WTC11 (cell line): ENCODE data around the gene ATG101. TPM values are rescaled to one million over a fixed set of nuclear protein-coding genes. Genes with fewer than 3 reads are reported as not detected.

ENCODE experiments used
- ATAC-seq: fragments of 200-7000 bp; cut with Tn5 transposase; 2 replicates; pipeline ENCODE4 v1.10.0; 2021; ENCODE audit warnings: mild to moderate bottlenecking, moderate library complexity
- CTCF ChIA-PET: fragments of 300-600 bp; sonication (Branson Sonifier 250); formaldehyde crosslinking; loops from one replicate; lab custom pipeline; 2021; ENCODE audit warnings: antibody characterized with exemption; lab: Charles Lee
- POLR2A ChIA-PET: fragments of 350-600 bp; sonication (Branson Sonifier 250); formaldehyde crosslinking; loops from one replicate; lab custom pipeline; 2021; ENCODE audit warnings: antibody characterized with exemption; lab: Charles Lee
- DNase-seq: peaks from one replicate; pipeline ENCODE4 v3.0.0; 2021; ENCODE audit warnings: low spot score
- H3K27ac Mint-ChIP-seq: 2 replicates; pipeline ENCODE4 v1.8.0; 2021; ENCODE audit warnings: mixed read lengths
- H3K27me3 Mint-ChIP-seq: 2 replicates; pipeline ENCODE4 v1.8.0; 2021; ENCODE audit warnings: low read depth, mild to moderate bottlenecking, moderate library complexity, mixed read lengths
- H3K36me3 Mint-ChIP-seq: 2 replicates; pipeline ENCODE4 v1.8.0; 2021; ENCODE audit warnings: mixed read lengths
- H3K4me1 Mint-ChIP-seq: 2 replicates; pipeline ENCODE4 v1.8.0; 2022; ENCODE audit warnings: mixed read lengths
- H3K4me3 Mint-ChIP-seq: 2 replicates; pipeline ENCODE4 v1.8.0; 2021; ENCODE audit warnings: mild to moderate bottlenecking, moderate library complexity, mixed read lengths
- H3K9me3 Mint-ChIP-seq: 2 replicates; pipeline ENCODE4 v1.8.0; 2021; ENCODE audit warnings: mixed read lengths
- AFF4 ChIP-seq: sonication (generic); formaldehyde crosslinking; IDR thresholded peaks from 2 replicates; pipeline ENCODE4 v1.8.1; 2023; ENCODE audit warnings: mild to moderate bottlenecking, missing genetic modification reagents, borderline replicate concordance
- CREB1 ChIP-seq: sonication (generic); formaldehyde crosslinking; IDR thresholded peaks from 2 replicates; pipeline ENCODE4 v1.8.0; 2023; ENCODE audit warnings: mild to moderate bottlenecking, missing genetic modification reagents
- E2F5 ChIP-seq: sonication (generic); formaldehyde crosslinking; IDR thresholded peaks from 2 replicates; pipeline ENCODE4 v1.8.1; 2022; ENCODE audit warnings: mild to moderate bottlenecking, moderate library complexity, missing genetic modification reagents
- EMX1 ChIP-seq: fragments of 250-450 bp; sonication (Bioruptor Pico); IDR thresholded peaks from 2 replicates; pipeline ENCODE4 v1.8.0; 2021; ENCODE audit warnings: mild to moderate bottlenecking
- ETV6 ChIP-seq: sonication (generic); formaldehyde crosslinking; IDR thresholded peaks from 2 replicates; pipeline ENCODE4 v1.8.1; 2022; ENCODE audit warnings: mild to moderate bottlenecking, missing genetic modification reagents
- GRHL2 ChIP-seq: fragments of 250-450 bp; sonication (Bioruptor Pico); IDR thresholded peaks from 2 replicates; pipeline ENCODE4 v1.8.0; 2022; ENCODE audit warnings: mild to moderate bottlenecking, moderate library complexity; ENCODE audit not compliant: insufficient replicate concordance, severe bottlenecking
- GTF2I ChIP-seq: fragments of 250-450 bp; sonication (Bioruptor Pico); conservative IDR thresholded peaks from 2 replicates; pipeline ENCODE4 v1.4.0; 2021; ENCODE audit warnings: mild to moderate bottlenecking
- HMGA2 ChIP-seq: fragments of 250-450 bp; sonication (Bioruptor Pico); IDR thresholded peaks from 2 replicates; pipeline ENCODE4 v1.4.0; 2021; ENCODE audit warnings: mild to moderate bottlenecking, moderate library complexity
- MAX ChIP-seq: sonication (generic); formaldehyde crosslinking; IDR thresholded peaks from 2 replicates; pipeline ENCODE4 v1.8.0; 2022; ENCODE audit warnings: mild to moderate bottlenecking, missing genetic modification reagents
- NR1H2 ChIP-seq: sonication (generic); formaldehyde crosslinking; IDR thresholded peaks from 2 replicates; pipeline ENCODE4 v1.9.0; 2021; ENCODE audit warnings: mild to moderate bottlenecking, moderate library complexity, missing genetic modification reagents
- OVOL2 ChIP-seq: fragments of 250-450 bp; sonication (Bioruptor Pico); IDR thresholded peaks from 2 replicates; pipeline ENCODE4 v1.9.0; 2021; ENCODE audit warnings: mild to moderate bottlenecking, borderline replicate concordance
- RORB ChIP-seq: fragments of 250-450 bp; sonication (Bioruptor Pico); IDR thresholded peaks from 2 replicates; pipeline ENCODE4 v1.9.0; 2021; ENCODE audit warnings: mild to moderate bottlenecking
- SMAD4 ChIP-seq: sonication (generic); formaldehyde crosslinking; IDR thresholded peaks from 2 replicates; pipeline ENCODE4 v1.8.0; 2022; ENCODE audit warnings: mild to moderate bottlenecking, missing genetic modification reagents
- STAT6 ChIP-seq: sonication (generic); formaldehyde crosslinking; conservative IDR thresholded peaks from 2 replicates; pipeline ENCODE4 v1.8.1; 2023; ENCODE audit warnings: mild to moderate bottlenecking, low read depth, missing genetic modification reagents, moderate library complexity
- TEAD4 ChIP-seq: sonication (generic); formaldehyde crosslinking; IDR thresholded peaks from 2 replicates; pipeline ENCODE4 v1.8.0; 2022; ENCODE audit warnings: mild to moderate bottlenecking, missing genetic modification reagents
- ZBTB21 ChIP-seq: sonication (generic); formaldehyde crosslinking; IDR thresholded peaks from 2 replicates; pipeline ENCODE4 v1.8.1; 2023; ENCODE audit warnings: mild to moderate bottlenecking, missing genetic modification reagents, borderline replicate concordance
- ZNF232 ChIP-seq: sonication (generic); formaldehyde crosslinking; IDR thresholded peaks from 2 replicates; pipeline ENCODE4 v1.8.0; 2022; ENCODE audit warnings: mild to moderate bottlenecking, missing genetic modification reagents
- ZNF396 ChIP-seq: fragments of 250-450 bp; sonication (Bioruptor Pico); IDR thresholded peaks from 2 replicates; pipeline ENCODE4 v1.8.0; 2021; ENCODE audit warnings: mild to moderate bottlenecking, moderate library complexity, borderline replicate concordance
- ZNF425 ChIP-seq: fragments of 250-450 bp; sonication (Bioruptor Pico); conservative IDR thresholded peaks from 2 replicates; pipeline ENCODE4 v1.9.0; 2021; ENCODE audit warnings: mild to moderate bottlenecking
- ZNF671 ChIP-seq: fragments of 250-450 bp; sonication (Bioruptor Pico); IDR thresholded peaks from 2 replicates; pipeline ENCODE4 v1.8.0; 2021; ENCODE audit warnings: mild to moderate bottlenecking
- total RNA-seq: library from RNA; stranded (reverse); gene quantifications from 3 replicates; pipeline ENCODE4 v1.2.3, GENCODE V29; 2021
- TF ChIP-seq, protein P1 (sequence below): fragments of 250-450 bp; sonication (Bioruptor Pico); IDR thresholded peaks from 2 replicates; pipeline ENCODE4 v1.9.0; 2021; ENCODE audit warnings: mild to moderate bottlenecking

The ATG101 gene
- total RNA-seq, 1 experiment from 2014 or later, result 52.1 TPM

- TF ChIP-seq AFF4 (CRISPR knock-in tag) (no peak), NR1H2 (no peak), ZBTB21 (CRISPR knock-in tag) (no peak), ZNF232 (CRISPR knock-in tag) (no peak), HMGA2 (no peak), ZNF425 (CRISPR knock-in tag) (no peak), SMAD4 (CRISPR knock-in tag) (no peak), RORB (CRISPR knock-in tag) (no peak), MAX (CRISPR knock-in tag) (no peak), ZNF671 (CRISPR knock-in tag) (no peak), ZNF396 (no peak), ETV6 (CRISPR knock-in tag) (no peak), GRHL2 (CRISPR knock-in tag) (no peak)
These were observed 10.0 kb downstream of the ATG101 start, which contains the start of gene SMIM41 (continued) for GRCh38 chr12:52079576-52080402.

- Mint-ChIP-seq H3K36me3 (peaks cover 23% of the 10 kb centered on the region), H3K4me3 (no peak overlapping the region), H3K9me3 (no peaks in the 10 kb centered on the region), H3K27me3 (no peaks in the 10 kb centered on the region), H3K27ac (no peak overlapping the region), H3K4me1 (peaks cover 19% of the 10 kb centered on the region)
- no peak for ATAC-seq
- DNase-seq, result no peak
- ChIA-PET POLR2A (interaction anchor here (0.6 to 3.0 kb wide), 5 partner anchors 11 to 54 kb away, joined by 3 to 11 read pairs (median 5); partner anchors contain the start of genes ATG101 and NR4A1), CTCF (interaction anchor here (1.0 to 11.4 kb wide), 15 partner anchors 10 to 790 kb away, joined by 3 to 388 read pairs (median 8); partner anchors contain the start of gene ATG101)
- TF ChIP-seq CREB1 (CRISPR knock-in tag) (no peak), STAT6 (CRISPR knock-in tag) (no peak), GTF2I (no peak), E2F5 (CRISPR knock-in tag) (no peak), SMAD4 (CRISPR knock-in tag) (no peak), EMX1 (no peak), TEAD4 (no peak), OVOL2 (no peak)
- TF ChIP-seq, protein P1, sequence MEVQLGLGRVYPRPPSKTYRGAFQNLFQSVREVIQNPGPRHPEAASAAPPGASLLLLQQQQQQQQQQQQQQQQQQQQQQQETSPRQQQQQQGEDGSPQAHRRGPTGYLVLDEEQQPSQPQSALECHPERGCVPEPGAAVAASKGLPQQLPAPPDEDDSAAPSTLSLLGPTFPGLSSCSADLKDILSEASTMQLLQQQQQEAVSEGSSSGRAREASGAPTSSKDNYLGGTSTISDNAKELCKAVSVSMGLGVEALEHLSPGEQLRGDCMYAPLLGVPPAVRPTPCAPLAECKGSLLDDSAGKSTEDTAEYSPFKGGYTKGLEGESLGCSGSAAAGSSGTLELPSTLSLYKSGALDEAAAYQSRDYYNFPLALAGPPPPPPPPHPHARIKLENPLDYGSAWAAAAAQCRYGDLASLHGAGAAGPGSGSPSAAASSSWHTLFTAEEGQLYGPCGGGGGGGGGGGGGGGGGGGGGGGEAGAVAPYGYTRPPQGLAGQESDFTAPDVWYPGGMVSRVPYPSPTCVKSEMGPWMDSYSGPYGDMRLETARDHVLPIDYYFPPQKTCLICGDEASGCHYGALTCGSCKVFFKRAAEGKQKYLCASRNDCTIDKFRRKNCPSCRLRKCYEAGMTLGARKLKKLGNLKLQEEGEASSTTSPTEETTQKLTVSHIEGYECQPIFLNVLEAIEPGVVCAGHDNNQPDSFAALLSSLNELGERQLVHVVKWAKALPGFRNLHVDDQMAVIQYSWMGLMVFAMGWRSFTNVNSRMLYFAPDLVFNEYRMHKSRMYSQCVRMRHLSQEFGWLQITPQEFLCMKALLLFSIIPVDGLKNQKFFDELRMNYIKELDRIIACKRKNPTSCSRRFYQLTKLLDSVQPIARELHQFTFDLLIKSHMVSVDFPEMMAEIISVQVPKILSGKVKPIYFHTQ (CRISPR knock-in tag), result no peak
These were observed 10.8 kb downstream of the ATG101 start for GRCh38 chr12:52080403-52081251.
